Osteoblast (primary cell): ENCODE measurements around the gene ABCG1. TPM values are rescaled to one million over a fixed set of nuclear protein-coding genes. Genes with fewer than 3 reads are reported as not detected.

Experiments used
- DNase-seq: peaks from one replicate; pipeline ENCODE4 v3.0.0; 2011; ENCODE audit warnings: low spot score, mixed read lengths; ENCODE audit not compliant: insufficient read length; ENCODE audit errors: missing footprints
- H2AFZ ChIP-seq: 2 replicates; pipeline ENCODE4 v1.6.0; 2011; ENCODE audit warnings: mild to moderate bottlenecking, low read length
- H3K27ac ChIP-seq: 2 replicates; pipeline ENCODE4 v1.5.1; 2011; ENCODE audit warnings: mild to moderate bottlenecking, low read depth, low read length, moderate library complexity
- H3K27me3 ChIP-seq: 2 replicates; pipeline ENCODE4 v1.6.0; 2012; ENCODE audit warnings: mild to moderate bottlenecking, control low read depth, inconsistent platforms, low read length, moderate library complexity; ENCODE audit not compliant: insufficient read depth
- H3K36me3 ChIP-seq: 2 replicates; pipeline ENCODE4 v1.5.1; 2011; ENCODE audit warnings: mild to moderate bottlenecking, low read length, control low read depth, moderate library complexity; ENCODE audit not compliant: insufficient read depth
- H3K4me1 ChIP-seq: 2 replicates; pipeline ENCODE4 v1.5.1; 2011; ENCODE audit warnings: mild to moderate bottlenecking, low read length, control low read depth, moderate library complexity; ENCODE audit not compliant: insufficient read depth
- H3K4me2 ChIP-seq: 2 replicates; pipeline ENCODE4 v1.6.0; 2011; ENCODE audit warnings: mild to moderate bottlenecking, low read length; ENCODE audit not compliant: insufficient read depth
- H3K4me3 ChIP-seq: fragments of 200-600 bp; sonication (generic); 3 replicates; pipeline ENCODE4 v1.5.1; 2012; ENCODE audit warnings: mild to moderate bottlenecking, low read length, inconsistent platforms; ENCODE audit not compliant: insufficient read depth
- H3K79me2 ChIP-seq: 2 replicates; pipeline ENCODE4 v1.6.0; 2012; ENCODE audit warnings: mild to moderate bottlenecking, low read length, control low read depth, inconsistent platforms; ENCODE audit not compliant: insufficient read depth
- H3K9me3 ChIP-seq: 2 replicates; pipeline ENCODE4 v1.5.1; 2011; ENCODE audit warnings: low read depth, low read length, control low read depth
- H4K20me1 ChIP-seq: 2 replicates; pipeline ENCODE4 v1.6.0; 2012; ENCODE audit warnings: mild to moderate bottlenecking, low read length, control low read depth; ENCODE audit not compliant: insufficient read depth
- total RNA-seq: library from RNA; depleted of rRNA; stranded (reverse); fragments of >200 nt; gene quantifications from 2 replicates; pipeline ENCODE4 v1.2.3, GENCODE V29; 2012
- TF ChIP-seq, protein P1 (sequence below): IDR thresholded peaks from 2 replicates; pipeline ENCODE4 v1.5.1; 2011; ENCODE audit warnings: mild to moderate bottlenecking, low read depth, low read length, moderate library complexity; ENCODE audit errors: extremely low read depth

The ABCG1 gene
- total RNA-seq, 1 donor: 0.72 TPM

- Histone ChIP-seq H3K9me3 (no peaks in the 10 kb centered on the region), H3K4me3 (no peak overlapping the region), H3K4me2 (no peak overlapping the region), H3K27me3 (peaks cover 14% of the 10 kb centered on the region), H3K27ac (no peak overlapping the region), H3K4me1 (no peaks in the 10 kb centered on the region), H2AFZ (no peak overlapping the region), H3K79me2 (no peaks in the 10 kb centered on the region), H4K20me1 (no peaks in the 10 kb centered on the region), H3K36me3 (no peaks in the 10 kb centered on the region)
- DNase-seq: no peak
- TF ChIP-seq, protein P1, sequence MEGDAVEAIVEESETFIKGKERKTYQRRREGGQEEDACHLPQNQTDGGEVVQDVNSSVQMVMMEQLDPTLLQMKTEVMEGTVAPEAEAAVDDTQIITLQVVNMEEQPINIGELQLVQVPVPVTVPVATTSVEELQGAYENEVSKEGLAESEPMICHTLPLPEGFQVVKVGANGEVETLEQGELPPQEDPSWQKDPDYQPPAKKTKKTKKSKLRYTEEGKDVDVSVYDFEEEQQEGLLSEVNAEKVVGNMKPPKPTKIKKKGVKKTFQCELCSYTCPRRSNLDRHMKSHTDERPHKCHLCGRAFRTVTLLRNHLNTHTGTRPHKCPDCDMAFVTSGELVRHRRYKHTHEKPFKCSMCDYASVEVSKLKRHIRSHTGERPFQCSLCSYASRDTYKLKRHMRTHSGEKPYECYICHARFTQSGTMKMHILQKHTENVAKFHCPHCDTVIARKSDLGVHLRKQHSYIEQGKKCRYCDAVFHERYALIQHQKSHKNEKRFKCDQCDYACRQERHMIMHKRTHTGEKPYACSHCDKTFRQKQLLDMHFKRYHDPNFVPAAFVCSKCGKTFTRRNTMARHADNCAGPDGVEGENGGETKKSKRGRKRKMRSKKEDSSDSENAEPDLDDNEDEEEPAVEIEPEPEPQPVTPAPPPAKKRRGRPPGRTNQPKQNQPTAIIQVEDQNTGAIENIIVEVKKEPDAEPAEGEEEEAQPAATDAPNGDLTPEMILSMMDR: no peak
Measured at GRCh38 chr21:42239973-42240372, 21.0 kb downstream of the ABCG1 start.

DNA sequence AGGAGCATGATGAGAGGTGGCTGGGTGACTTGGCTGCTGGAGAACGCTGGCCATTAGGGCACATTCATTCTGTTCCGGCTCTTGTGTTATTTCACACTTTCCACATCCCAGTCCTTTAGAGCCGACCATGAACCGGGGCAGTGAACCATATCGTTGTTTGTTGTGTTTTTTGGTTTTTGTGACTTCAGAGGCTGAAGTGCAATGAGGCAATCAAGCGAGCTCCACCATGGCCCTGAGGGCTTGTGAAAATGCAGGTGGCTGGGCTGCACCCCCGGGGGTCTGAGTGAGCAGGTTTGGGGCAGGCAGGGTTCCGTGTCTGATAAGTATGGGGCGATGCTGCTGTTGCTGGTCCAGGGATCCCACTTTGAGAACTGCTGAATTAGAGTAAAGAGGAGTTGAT, 23.7 kb downstream of the ABCG1 start:
- H3K27ac ChIP-seq: no peak overlapping the region
- H3K4me1 ChIP-seq: no peaks in the 10 kb centered on the region
- H3K36me3 ChIP-seq: no peaks in the 10 kb centered on the region
- TF ChIP-seq, protein P1: no peak
- peaks cover 12% of the 10 kb centered on the region for H3K27me3 ChIP-seq
- H3K9me3 ChIP-seq: no peaks in the 10 kb centered on the region
- H4K20me1 ChIP-seq: no peaks in the 10 kb centered on the region
- H2AFZ ChIP-seq: no peak overlapping the region
- H3K4me2 ChIP-seq: no peak overlapping the region
- H3K79me2 ChIP-seq: no peaks in the 10 kb centered on the region
- H3K4me3 ChIP-seq: no peak overlapping the region
- DNase-seq: no peak

DNA sequence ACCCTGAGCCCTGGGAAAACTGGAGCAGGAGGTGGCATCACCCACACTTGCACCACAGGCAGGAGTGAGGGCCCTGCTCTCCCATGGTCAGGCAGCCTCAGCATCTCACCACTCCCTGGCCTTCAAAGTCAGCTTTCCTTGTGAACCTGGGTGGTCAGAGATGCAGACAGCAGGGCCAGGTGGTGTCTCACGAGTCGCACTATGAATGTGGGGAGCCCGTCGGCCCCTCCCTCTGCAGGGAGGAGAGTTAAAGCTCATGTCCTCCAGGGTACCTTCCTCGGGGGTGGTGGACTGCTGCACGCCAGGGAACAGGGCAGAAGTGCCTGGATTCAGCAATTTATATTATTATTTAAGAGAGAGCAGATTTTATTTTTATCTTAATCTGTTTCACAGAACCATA, 24.1 kb downstream of the ABCG1 start:
- H2AFZ ChIP-seq: no peak overlapping the region
- TF ChIP-seq, protein P1: no peak
- no peak overlapping the region for H3K4me2 ChIP-seq
- no peaks in the 10 kb centered on the region for H4K20me1 ChIP-seq
- no peaks in the 10 kb centered on the region for H3K4me1 ChIP-seq
- no peak overlapping the region for H3K27ac ChIP-seq
- no peak for DNase-seq
- no peaks in the 10 kb centered on the region for H3K79me2 ChIP-seq
- H3K36me3 ChIP-seq: no peaks in the 10 kb centered on the region
- H3K9me3 ChIP-seq: no peaks in the 10 kb centered on the region
- no peak overlapping the region for H3K4me3 ChIP-seq
- peaks cover 12% of the 10 kb centered on the region for H3K27me3 ChIP-seq

DNA sequence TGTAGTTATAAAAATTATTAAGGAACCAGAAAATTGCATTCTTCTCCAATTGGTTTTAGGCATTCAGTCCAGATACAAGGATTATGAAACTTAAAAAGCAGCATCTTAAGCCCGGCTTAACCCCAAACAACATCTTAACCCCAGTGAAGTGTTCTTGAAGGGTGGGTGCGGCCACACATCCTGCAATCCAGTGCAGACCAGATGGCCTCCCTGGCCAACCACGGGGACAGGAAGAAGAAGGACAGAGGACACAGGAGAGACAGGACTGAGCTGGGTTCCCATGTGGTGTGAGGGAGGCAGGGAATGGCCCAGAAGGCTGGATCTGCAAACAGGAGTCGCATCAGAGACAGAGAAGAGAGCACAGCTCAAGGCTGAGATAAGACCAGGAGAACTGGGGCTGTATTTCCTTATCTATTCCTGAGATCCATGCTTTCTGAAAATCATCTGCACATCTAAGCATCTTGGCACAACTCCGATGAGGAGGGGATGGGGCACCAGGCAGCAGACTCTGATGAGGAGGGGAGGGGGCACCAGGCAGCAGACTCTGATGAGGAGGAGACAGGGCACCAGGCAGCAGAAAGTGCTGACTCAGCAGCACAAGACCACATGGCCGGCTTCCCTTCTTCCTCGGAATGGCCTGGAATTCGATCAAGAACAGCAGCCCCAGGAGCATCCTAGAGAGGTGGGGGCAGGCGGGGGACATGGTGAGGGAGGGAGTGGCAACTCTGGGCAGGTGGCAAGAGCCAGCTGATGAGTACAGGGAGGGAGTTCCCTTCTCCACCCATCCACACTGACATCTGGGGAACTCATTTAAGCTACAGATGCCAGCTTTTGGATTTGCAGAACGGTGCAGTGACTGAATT, 26.6 kb downstream of the ABCG1 start:
- Histone ChIP-seq H3K27me3 (peaks cover 9% of the 10 kb centered on the region), H3K4me1 (no peaks in the 10 kb centered on the region), H4K20me1 (no peaks in the 10 kb centered on the region), H3K79me2 (no peaks in the 10 kb centered on the region), H2AFZ (no peak overlapping the region), H3K4me2 (no peak overlapping the region), H3K27ac (no peak overlapping the region), H3K9me3 (no peaks in the 10 kb centered on the region), H3K4me3 (no peak overlapping the region), H3K36me3 (no peaks in the 10 kb centered on the region)
- DNase-seq: no peak
- TF ChIP-seq, protein P1: no peak
